ENCODE measurements around the gene MCU.
A peak's percentile ranks its signal among the peaks of the same experiment; 100 is the strongest.
"Not testable (repeated sequence)": the region's sequence is repeated elsewhere in the genome, so short reads cannot be mapped to it uniquely, and the experiment has no call there.

Gene MCU, protein sequence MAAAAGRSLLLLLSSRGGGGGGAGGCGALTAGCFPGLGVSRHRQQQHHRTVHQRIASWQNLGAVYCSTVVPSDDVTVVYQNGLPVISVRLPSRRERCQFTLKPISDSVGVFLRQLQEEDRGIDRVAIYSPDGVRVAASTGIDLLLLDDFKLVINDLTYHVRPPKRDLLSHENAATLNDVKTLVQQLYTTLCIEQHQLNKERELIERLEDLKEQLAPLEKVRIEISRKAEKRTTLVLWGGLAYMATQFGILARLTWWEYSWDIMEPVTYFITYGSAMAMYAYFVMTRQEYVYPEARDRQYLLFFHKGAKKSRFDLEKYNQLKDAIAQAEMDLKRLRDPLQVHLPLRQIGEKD

DNA sequence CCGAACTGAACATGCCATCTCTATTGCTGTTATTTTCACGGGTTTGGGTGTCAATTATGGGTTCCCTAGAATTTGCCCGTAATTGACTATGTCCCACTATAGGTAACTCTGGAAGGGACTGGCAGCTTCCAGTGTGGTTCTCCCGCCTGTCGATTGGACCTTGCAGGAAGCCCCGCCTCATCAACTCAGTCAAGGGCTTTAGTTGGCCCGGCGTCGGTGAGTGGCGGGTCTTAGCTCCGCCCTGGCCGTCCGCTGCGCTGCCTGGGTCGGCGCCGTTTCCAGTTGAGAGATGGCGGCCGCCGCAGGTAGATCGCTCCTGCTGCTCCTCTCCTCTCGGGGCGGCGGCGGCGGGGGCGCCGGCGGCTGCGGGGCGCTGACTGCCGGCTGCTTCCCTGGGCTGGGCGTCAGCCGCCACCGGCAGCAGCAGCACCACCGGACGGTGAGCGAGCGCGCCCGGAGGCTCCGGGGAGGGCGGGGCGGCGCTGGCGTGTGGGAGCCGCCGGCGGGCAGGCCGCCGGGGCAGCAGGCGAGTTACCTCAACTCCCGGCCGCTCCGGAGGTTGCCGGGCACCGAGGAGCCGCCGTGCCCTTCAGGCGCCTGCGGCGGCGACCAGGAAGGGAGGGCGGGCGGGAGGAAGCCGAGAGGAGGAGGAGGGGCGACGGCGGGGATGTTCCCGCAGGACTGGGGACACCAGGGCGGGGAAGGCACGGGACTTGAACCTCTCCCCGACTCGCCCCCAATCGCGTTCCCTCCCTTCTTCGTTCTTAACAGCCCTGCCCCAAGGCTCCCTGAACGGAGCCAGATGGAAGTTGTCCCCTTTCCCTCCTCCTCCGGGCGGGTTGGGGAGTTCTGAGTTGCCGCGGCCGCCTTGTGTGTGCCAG lies at the start of gene MCU:
MCU (plus strand) TSS at position 281 of the 881 bp plus-strand sequence; CDS start at position 290, 9 bp downstream.
- DNase-seq = peak; percentile 94

DNA sequence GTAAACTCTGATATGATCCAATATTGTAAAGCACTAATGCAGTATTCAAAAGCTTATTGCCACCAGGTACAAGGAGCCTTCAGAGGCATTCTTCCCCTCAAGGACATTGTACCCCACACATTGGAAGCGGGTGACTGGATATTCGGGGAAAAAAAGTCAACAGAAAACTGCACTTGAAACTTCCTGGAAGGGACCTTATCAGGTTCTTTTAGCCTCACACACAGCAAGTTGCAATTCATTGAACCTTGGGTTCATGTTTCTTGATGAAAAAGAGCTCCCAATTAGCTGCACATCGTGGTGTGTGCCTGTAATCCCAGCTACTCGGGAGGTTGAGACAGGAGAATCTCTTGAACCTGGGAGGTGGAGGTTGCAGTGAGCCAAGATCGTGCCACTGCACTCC lies 49.6 kb upstream of the MCU start:
- DNase-seq = no peak

DNA sequence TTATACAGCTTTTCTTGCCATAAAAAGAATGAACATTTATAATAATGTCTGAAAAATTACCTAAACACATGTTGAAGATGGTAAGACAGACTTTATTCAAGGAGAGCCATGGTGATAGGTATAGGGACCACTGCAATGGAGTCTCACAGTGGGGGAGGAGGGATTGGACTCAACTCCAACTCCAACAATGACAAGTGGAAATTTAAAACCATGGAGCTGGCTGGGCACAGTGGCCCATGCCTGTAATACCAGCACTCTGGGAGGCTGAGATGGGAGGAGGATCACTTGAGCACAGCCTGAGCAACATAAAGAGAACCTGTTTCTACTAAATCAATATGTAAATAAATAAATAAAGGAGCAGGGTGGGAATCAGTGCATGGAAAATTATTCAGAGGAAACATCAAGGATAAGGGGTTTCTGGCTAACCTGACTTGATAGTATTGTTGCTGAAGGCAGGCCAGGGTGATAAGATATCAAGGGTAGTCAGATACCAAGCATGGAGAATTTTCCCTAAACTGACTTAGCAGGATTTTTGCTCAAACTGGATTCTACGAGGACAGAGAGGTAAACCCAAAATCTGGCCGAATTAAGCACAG lies 46.6 kb upstream of the MCU start:
- no peak for DNase-seq

DNA sequence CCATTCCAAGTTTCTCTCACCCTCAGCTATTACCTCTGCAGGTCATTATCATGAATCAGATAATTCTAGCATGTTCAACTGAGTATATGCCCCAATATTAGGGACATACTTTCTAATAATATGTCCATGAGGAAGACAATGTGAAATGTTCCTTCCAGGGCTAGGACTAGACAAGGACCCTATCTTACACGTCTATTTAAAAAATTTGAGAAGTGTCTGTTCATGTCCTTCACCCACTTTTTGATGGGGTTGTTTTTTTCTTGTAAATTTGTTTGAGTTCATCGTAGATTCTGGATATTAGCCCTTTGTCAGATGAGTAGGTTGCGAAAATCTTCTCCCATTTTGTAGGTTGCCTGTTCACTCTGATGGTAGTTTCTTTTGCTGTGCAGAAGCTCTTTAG lies 45.0 kb upstream of the MCU start:
- DNase-seq = not testable (repeated sequence)

DNA sequence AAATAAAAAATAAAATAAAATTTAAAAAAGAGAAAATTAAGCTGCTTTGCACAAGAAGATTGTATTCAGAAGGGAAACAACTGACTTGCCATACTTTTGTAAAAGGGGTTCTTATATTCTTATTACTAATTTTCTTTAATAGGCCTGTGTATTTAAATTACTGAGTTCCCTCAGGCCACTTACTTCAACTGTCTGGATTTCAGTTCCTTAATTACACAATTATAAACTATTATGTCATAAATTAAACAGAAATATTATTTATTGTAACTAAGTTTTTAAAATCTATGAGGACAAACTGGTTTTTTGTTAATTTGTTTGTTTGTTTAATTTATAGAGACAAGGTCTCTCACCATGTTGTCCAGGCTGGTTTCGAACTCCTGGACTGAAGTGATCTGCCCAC lies 43.6 kb upstream of the MCU start:
- DNase-seq = no peak

DNA sequence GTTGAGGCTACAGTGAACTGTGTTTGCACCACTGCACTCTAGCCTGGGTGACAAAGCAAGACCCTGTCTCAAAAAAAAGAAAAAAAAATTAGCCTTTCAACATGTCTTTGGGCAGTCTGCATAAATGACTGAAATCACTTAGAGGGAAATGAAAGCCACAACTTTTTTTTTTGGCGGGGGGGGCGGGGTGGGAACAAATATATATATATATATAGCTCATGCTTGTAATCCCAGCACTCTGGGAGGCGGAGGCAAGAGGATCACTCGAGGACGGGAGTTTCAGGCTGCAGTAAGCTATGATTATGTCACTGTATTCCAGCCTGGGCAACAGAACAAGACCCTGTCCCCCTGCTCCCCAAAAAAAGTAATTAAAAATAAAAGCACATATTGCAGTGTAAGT lies 42.7 kb upstream of the MCU start:
- DNase-seq = no peak

DNA sequence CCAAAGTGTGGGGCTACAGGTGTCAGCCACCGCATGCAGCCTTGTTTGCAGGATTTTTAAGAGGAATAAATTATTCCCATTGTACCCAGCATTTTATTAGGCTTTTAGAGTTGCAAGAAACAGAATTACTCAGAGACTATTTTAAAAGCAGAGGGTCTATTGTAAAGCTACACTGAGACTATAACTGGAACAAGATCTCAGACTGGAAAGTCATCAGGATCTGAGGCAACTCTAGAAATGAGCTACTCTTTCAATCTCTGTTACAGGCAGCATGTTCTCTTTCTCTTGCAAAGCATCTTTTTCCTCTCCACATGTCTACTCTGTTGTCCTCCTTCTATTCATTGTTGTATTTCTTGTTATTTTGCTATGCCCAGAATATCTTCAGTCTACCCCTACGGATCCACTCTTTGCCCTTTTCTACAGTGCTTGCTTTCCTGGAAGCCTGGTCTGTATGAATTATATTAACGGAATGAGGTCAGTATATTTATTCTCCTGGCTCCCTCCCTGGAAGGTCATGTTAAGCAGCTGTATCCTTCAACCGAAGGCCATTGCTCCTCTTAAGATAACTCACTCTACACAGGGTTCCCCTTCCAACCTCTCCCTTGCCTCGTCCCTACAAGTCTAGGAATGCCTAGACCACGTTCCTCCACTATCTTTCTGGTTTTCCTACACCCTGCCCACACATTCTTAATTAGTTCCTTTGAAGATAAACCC lies 38.4 kb upstream of the MCU start:
- no peak for DNase-seq

DNA sequence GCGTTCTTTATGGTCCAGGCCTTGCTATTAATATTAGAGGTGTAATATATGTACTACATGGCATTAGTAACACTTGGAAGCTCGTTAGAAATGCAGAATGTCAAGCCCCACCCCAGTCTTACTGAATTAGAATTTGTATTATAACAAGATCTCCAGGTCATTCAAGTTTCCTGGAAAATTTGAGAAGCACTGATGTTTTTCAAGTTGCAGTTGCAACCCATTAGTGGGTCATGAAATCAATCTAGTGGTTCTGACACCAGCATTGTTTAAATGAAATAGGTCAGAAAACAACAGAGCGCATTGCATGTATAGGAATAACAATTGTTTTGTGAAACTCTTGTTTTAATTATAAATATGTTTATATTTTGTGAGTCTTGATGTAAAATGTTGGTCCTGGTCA lies 37.2 kb upstream of the MCU start:
- no peak for DNase-seq

DNA sequence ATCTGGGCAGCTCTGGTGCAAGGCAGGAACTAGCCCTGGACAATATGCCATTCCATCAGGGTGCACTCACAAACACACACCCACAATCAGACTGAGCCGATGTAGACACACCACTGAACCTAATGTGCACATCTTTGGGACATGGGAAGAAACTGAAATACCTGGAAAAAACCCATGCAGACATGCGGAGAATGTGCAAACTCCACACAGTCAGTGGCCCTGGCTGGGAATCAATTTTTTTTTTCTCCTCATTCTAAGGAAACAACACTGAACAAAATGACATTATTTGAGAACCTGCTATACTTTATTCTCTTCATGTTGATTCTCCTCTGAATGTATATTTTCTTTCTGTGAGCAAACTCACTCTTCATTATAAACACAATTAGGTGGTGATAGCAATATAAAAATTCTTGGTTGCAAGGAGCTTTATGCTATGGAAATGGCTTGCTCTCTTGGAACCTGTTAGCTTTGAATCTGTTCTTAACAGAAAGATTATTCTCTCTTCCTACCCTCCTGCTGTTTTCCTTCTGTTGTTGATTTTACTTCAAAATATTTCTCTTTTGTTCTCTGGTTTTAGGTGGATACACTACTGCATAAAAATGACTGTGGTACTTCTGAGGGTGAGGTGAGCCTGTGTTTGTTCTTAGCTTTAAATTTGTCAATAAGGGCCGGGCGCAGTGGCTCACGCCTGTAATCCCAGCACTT lies 33.1 kb upstream of the MCU start:
- DNase-seq = no peak

DNA sequence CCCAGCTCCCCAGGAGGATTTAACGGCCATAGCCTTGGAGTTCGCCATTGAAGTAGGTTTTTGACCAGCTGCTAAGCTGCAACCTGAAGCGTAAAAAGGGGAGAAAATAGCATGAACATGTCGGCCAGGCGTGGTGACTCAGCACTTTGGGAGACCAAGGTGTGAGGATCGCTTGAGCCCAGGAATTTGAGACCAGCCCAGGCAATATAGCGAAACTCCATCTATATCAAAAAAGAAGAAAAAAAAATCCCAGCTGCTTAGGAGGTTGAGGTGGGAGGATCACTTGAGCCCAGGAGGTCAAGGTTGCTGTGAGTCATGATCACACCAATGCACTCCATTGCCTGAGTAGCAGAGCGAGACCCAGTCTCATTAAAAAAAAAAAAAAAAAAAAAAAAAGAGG lies 32.2 kb upstream of the MCU start:
- DNase-seq = no peak

DNA sequence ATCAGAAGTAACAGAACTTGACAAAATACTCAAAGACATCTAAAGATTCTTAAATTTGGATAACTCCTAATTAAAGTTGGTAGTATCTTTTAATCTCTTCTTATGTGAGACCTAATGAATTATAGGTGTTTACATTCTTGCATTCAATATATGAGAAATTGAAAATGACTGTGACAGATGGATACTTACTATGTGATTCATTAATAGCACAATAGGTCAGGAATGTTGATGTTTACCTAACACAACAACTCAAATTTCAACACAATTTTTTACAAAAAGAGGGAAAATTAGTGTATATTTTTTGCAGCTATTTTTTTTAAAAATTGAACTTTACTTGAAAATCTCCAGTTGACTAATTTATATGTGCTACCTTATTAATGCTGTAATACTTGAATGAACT lies 31.7 kb upstream of the MCU start:
- DNase-seq = no peak

DNA sequence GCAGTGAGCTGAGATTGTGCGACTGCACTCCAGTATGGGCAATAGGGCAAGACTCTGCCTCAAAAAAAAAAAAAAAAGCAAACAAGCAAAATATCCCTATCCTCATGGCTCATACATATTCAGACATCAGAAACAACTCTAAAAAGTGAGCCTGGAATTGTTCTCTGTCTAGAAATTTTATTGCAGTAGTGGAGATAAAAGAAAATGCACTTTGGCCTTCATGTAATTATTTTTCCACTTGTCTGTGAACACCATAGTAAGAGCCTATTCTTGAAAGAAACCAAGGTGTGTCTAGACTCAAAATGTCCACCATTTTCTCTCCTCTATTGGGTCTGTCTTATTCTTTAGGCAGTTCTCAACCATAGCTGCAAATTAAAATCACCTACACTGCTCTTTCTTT lies 30.5 kb upstream of the MCU start:
- DNase-seq = no peak

DNA sequence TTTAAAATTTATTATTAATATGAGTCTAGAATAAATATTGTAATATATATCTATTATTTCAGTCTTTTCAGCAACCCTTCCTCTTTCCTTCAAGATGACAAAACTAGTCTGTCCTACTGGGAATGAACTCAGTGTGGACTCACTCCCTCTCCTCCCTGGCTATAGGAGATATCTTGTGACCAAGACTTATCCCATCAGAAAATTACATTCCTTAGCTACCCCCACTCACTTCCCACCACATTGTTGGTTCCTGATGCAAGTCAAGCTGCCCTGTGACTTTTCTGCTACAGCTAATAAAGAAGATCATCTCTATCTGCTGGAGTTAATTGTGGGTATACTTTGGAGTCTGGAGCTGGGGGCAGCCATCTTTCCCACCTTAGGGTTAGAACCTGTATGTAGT lies 28.0 kb upstream of the MCU start:
- no peak for DNase-seq

DNA sequence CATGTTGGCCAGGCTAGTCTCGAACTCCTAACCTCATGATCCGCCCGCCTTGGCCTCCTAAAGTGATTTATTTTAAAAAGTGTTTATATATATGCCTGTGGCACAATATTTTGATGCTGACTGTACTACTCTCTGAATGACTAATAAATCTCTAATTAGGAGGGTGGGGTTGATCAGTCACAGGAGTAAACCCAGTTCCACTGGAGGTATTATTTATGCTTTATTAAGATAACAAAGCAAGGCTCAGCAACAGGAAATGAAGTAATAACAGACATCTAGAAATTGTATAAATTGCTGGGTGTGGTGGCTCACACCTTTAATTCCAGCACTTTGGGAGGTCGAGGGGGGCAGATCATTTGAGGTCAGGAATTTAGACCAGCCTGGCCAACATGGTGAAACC lies 26.0 kb upstream of the MCU start:
- no peak for DNase-seq

DNA sequence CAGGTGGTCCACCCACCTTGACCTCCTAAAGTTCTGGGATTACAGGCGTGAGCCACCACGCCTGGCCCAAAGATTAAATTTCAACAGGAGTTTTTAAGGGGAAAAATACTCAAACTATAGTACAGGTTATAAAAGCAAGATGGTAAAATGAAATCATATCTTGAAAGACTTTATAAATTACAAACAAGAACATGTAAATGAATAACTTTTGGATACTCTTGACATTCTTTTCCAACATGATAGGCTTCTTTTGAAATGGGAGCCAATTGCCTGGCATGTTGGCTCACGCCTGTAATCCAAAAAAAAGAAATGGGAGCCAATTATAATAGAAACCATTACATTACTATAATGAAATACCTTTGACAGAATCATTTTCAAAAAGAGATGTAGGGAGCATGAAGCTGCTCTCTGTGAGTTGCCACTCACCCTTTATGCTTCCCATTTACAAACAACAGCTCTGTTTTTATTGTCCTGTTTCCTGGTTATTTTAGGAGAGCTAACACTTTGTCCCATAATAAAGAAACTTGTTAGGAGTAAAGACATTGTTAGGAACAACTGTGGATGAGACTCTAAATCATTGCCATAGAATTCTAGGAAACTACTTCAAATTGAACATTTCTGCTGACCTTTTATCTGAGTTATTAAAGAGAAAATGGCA lies 24.6 kb upstream of the MCU start:
- DNase-seq = no peak

DNA sequence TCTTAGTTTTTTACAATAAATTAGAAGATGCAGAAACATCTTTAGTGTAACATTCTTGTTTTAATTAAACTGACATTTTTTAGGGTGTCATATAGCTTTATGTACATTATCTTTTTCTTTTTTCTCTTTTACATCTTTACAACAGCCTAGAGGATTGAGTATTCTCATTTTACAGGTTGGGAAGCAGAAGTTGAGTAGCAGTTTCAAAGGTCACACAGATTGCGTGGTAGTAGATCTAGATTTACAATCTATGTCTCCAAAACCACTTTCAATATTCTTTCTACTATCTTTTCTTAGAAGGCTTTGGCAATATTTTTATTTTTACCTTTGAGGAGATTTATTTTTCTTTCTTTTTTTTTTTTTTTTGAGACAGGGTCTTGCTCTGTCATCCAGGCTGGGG lies 18.7 kb upstream of the MCU start:
- no peak for DNase-seq

DNA sequence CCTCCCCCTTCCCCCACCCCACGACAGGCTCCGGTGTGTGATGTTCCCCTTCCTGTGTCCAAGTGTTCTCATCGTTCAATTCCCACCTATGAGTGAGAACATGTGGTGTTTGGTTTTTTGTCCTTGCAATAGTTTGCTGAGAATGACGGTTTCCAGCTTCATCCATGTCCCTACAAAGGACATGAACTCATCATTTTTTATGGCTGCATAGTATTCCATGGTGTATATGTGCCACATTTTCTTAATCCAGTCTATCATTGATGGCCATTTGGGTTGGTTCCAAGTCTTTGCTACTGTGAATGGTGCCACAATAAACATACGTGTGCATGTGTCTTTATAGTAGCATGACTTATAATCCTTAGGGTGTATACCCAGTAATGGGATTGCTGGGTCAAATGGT lies 17.8 kb upstream of the MCU start:
- not testable (repeated sequence) for DNase-seq

DNA sequence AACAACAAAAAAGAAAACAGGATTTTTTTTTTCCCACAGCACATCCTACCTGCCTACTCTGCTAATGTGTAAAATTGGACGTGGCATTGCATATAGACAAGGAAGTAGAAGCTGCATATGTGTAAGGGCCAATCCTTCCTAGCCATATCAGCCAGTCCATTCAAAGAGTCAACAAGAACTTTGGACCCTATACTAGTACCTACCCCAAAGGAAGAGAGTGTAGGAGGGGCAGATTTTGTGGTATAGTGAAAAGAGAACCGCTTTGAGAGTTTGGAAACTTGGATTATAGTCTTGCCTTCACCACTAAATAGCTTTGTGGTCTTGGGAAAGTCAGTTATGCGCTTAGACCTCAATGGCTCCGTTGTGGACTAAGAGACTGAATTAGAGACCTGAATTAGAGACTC lies 12.1 kb upstream of the MCU start:
- DNase-seq = no peak

DNA sequence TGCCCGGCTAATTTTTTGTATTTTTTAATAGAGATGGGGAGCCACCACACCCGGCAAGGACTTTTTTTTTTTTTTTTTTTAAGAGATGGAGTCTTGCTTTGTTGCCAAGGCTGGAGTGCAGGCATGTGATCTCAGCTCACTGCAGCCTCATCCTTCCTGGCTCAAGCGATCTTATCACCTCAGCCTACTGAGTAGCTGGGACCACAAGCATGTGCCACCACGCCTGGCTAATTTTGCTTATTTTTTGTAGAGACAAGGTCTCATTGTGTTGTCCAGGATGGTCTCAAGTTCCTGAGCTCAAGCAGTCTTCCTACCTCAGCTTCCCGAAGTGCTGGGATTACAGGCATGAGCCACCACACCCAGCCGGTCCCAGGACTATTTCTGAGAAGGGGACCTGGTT lies 9.3 kb upstream of the MCU start:
- DNase-seq = no peak

DNA sequence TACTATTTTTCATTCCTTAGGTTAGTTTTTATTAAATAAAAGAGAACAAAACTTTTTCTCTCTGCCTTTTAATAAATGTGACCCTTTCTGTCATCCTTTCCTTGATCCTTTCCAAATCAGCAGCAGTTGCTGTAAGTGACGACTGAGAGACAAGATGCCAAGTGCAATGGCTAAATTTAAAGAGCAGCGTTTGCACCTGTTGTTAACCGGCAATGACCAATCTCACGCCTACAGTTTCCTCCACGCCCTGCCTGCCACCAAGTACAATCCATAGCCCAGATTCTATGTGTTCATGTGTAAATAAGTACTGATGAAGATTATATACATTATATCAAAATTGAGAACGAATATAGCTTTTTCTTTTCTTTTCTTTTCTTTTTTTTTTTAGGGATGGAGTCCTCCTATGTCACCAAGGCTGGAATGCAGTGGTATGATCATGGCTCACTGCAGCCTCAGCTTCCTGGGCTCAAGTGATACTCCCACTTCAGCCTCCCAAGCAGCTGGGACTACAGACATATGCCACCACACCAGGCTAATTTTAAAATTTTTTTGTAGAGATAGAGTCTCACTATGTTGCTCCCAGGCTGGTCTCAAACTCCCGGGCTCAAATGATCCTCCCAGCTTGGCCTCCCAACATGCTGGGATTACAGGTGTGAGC lies 6.5 kb upstream of the MCU start:
- DNase-seq = no peak

DNA sequence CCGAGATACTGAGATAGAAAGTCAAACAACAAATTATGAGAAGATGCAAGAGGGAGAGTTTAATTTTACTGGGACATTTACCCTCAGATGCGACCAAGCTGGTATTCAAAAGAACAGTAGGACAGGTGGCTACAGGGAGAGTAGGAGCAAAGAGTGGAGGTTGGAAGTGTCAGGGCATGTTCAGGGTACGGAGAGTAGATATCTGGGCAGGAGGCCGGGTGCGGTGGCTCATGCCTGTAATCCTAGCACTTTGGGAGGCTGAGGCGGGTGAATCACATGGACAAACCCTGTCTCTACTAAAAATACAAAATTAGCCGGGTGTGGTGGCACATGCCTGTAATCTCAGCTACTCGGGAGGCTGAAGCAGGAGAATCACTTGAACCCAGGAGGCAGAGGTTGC lies 5.5 kb upstream of the MCU start:
- DNase-seq = not testable (repeated sequence)

DNA sequence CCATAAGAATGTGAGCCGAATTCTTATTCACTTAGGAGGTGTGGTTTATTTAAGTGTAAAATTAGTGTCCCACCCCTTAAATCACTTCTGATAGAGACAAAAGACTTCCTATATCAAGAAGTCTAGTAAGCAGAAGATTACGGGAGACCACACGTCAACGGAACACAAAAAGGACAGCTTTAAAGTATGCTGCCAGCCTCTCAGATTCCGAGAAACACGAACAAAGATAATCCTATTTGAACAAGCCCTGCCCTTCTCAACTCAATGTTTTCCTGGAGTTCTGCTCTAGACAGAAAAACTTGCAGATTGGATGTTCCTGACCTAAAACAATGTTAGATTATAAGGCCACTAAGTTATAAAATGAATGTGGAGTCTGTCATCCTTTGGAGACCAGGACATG lies 4.9 kb upstream of the MCU start:
- DNase-seq = no peak
